SK-N-SH (cell line): ENCODE data around the gene POU6F2.

Experiments used
- CTCF ChIP-seq: fragments of 200-600 bp; sonication (generic); IDR thresholded peaks from 2 replicates; pipeline ENCODE4 v1.6.1; 2017; ENCODE audit warnings: antibody characterized with exemption, mild to moderate bottlenecking, moderate library complexity
- FOXJ3 ChIP-seq: sonication (generic); formaldehyde crosslinking; IDR thresholded peaks from 2 replicates; pipeline ENCODE4 v1.5.1; 2020; ENCODE audit warnings: mild to moderate bottlenecking, missing genetic modification reagents
- JUND ChIP-seq: IDR thresholded peaks from 2 replicates; pipeline ENCODE4 v1.4.0; 2012
- NFIC ChIP-seq: IDR thresholded peaks from 2 replicates; pipeline ENCODE4 v1.4.0; 2012; ENCODE audit warnings: borderline replicate concordance
- TAF1 ChIP-seq: IDR thresholded peaks from 2 replicates; pipeline ENCODE4 v1.6.1; 2012; ENCODE audit warnings: low read depth, mild to moderate bottlenecking, low read length, moderate library complexity, borderline replicate concordance

GRCh38 chr7:39332142-39332541 is 354.4 kb downstream of the POU6F2 start:
- no peak for TF ChIP-seq CTCF
- TF ChIP-seq JUND, result no peak
- no peak for TF ChIP-seq NFIC
- TF ChIP-seq FOXJ3 (CRISPR knock-in tag), result no peak
- TF ChIP-seq TAF1, result no peak
